ENCODE measurements around the gene RFT1. TPM values are rescaled to one million over a fixed set of nuclear protein-coding genes. Genes with fewer than 3 reads are reported as not detected.
A peak's percentile ranks its signal among the peaks of the same experiment; 100 is the strongest.

Gene RFT1
- total and polyA plus RNA-seq, 2 of the 13 experiments (the other 11 are each of a cell fraction or from before 2014, with no cell fraction given): 23.2 to 37.0 TPM

DNA sequence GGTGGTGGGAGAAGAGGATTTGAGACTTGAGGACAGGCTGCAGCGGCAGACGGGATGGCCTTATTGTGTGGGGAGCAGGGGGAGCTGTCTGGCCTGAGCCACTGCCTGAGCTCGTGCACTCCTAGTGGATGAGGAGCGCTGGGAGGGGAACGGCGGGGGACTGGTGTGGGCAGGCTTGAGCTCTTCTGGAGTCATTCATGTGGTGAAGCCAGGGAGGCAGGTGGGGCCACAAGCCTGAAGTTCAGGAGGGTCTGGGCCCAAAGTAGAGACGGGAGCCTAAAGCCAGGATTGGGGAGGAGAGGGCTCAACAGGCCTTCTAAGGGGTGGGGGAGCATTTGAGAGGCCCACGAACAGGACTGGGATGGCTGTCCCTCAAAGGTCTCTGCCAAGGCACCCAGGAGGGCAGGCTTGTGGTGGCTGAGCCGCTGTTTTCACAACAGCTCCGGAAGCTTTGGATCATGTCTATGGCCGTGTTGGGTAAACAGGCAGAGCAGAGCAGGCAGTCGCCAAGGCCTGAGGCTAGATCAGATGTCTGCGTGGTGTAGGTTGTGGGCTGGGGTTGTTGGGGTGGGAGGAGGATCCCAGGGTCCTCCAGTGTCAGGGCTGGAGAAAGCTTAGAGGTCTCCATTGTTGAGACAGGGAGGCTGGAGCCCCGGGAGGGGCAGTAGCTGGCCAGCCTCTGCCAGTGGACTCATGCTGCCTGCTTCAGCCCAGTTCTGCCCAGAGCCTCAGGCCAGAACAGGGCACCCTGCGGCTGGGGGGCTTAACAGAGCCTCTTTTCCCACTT lies 39.0 kb upstream of the RFT1 start (continued):
- TF ChIP-seq, protein P1, sequence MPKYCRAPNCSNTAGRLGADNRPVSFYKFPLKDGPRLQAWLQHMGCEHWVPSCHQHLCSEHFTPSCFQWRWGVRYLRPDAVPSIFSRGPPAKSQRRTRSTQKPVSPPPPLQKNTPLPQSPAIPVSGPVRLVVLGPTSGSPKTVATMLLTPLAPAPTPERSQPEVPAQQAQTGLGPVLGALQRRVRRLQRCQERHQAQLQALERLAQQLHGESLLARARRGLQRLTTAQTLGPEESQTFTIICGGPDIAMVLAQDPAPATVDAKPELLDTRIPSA (CRISPR knock-in tag; IDR thresholded peaks at IDR 0.05; ENCODE audit: borderline replicate concordance): no peak
- TF ChIP-seq POLR2G (IDR thresholded peaks at IDR 0.05; ENCODE audit: low read depth, low read length) (peak; percentile 73), ZNF558 (CRISPR knock-in tag; IDR thresholded peaks at IDR 0.05; ENCODE audit: borderline replicate concordance) (no peak), ZNF256 (CRISPR knock-in tag; conservative IDR thresholded peaks at IDR 0.05) (no peak), ZNF382 (CRISPR knock-in tag; IDR thresholded peaks at IDR 0.05; ENCODE audit: borderline replicate concordance) (no peak), ZNF841 (CRISPR knock-in tag; IDR thresholded peaks at IDR 0.05; ENCODE audit: borderline replicate concordance) (no peak), ZNF574 (CRISPR knock-in tag; IDR thresholded peaks at IDR 0.05) (peak; percentile 31), NKX3-1 (CRISPR knock-in tag; IDR thresholded peaks at IDR 0.05) (no peak), SOX5 (CRISPR knock-in tag; IDR thresholded peaks at IDR 0.05; ENCODE audit: borderline replicate concordance) (no peak), ELF4 (CRISPR knock-in tag; IDR thresholded peaks at IDR 0.05; ENCODE audit: borderline replicate concordance) (no peak), KMT2B (CRISPR knock-in tag; IDR thresholded peaks at IDR 0.05) (no peak), KDM1A (CRISPR knock-in tag; IDR thresholded peaks at IDR 0.05) (no peak), ZNF557 (CRISPR knock-in tag; IDR thresholded peaks at IDR 0.05) (no peak), ZNF652 (CRISPR knock-in tag; IDR thresholded peaks at IDR 0.05; ENCODE audit: borderline replicate concordance, low read depth) (no peak), TBX2 (CRISPR knock-in tag; IDR thresholded peaks at IDR 0.05; ENCODE audit: borderline replicate concordance) (peak; percentile 73; the same call in 1 of the 2 replicates), EEA1 (CRISPR knock-in tag; IDR thresholded peaks at IDR 0.05; ENCODE audit: borderline replicate concordance) (no peak), TBP (CRISPR knock-in tag; IDR thresholded peaks at IDR 0.05) (no peak), IRX3 (CRISPR knock-in tag; IDR thresholded peaks at IDR 0.05; ENCODE audit: borderline replicate concordance, low read depth) (no peak), ZNF609 (CRISPR knock-in tag; IDR thresholded peaks at IDR 0.05; ENCODE audit: borderline replicate concordance) (no peak), ZNF713 (CRISPR knock-in tag; IDR thresholded peaks at IDR 0.05) (no peak)
- TF ChIP-seq, protein P2, sequence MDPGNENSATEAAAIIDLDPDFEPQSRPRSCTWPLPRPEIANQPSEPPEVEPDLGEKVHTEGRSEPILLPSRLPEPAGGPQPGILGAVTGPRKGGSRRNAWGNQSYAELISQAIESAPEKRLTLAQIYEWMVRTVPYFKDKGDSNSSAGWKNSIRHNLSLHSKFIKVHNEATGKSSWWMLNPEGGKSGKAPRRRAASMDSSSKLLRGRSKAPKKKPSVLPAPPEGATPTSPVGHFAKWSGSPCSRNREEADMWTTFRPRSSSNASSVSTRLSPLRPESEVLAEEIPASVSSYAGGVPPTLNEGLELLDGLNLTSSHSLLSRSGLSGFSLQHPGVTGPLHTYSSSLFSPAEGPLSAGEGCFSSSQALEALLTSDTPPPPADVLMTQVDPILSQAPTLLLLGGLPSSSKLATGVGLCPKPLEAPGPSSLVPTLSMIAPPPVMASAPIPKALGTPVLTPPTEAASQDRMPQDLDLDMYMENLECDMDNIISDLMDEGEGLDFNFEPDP (CRISPR knock-in tag; conservative IDR thresholded peaks at IDR 0.05): no peak
